Measurements from ENCODE around the gene COPA. TPM values are rescaled to one million over a fixed set of nuclear protein-coding genes. Genes with fewer than 3 reads are reported as not detected.

COPA gene
- total RNA-seq = 165 and 166 TPM in 2 replicates

DNA sequence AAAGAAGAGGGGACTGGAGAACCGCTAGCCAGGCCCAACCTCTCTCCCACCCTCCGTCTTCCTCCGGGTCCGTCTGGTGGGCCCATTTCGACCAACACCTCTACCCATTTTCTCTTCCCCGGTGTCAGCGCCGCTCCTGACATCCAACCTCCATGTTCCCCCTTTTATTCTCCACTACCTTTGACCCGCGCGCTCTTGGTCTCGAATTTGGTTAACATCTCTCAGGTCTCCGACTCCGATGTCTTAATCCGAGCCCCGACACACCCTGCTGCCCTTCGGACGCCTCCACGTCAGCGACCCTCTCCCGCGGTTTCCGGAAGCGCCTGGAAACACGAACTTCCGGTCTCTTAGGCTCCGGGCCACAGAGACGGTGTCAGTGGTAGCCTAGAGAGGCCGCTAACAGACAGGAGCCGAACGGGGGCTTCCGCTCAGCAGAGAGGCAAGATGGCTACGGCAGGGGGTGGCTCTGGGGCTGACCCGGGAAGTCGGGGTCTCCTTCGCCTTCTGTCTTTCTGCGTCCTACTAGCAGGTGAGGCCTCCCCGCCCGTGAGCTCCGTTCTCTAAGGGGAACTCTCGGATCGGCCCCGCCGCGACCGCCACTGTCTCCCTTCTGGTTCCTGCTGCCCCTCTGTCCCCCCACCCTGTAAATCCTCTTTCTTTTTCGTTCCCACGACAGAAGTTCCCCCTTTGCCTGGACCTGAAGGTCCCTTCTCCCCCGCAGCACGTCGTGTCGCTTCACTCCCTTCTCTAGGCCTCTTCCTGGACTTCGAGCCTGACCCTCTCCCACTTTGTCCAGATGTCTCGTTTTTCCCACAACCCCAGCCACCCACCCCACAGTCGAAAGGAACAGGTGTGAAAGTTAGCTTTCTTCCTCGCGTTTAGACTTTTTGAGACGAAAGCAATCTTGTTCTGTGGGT, at the start of gene COPA, which contains the start of gene NCSTN:
Gene COPA, minus strand, starts transcription at position 298 of the 917 bp plus-strand sequence. Its CDS starts 80 bp downstream, at position 218.
Gene NCSTN, plus strand, starts transcription at position 431 of the 917 bp plus-strand sequence. Its CDS starts 14 bp downstream, at position 445.

DNA sequence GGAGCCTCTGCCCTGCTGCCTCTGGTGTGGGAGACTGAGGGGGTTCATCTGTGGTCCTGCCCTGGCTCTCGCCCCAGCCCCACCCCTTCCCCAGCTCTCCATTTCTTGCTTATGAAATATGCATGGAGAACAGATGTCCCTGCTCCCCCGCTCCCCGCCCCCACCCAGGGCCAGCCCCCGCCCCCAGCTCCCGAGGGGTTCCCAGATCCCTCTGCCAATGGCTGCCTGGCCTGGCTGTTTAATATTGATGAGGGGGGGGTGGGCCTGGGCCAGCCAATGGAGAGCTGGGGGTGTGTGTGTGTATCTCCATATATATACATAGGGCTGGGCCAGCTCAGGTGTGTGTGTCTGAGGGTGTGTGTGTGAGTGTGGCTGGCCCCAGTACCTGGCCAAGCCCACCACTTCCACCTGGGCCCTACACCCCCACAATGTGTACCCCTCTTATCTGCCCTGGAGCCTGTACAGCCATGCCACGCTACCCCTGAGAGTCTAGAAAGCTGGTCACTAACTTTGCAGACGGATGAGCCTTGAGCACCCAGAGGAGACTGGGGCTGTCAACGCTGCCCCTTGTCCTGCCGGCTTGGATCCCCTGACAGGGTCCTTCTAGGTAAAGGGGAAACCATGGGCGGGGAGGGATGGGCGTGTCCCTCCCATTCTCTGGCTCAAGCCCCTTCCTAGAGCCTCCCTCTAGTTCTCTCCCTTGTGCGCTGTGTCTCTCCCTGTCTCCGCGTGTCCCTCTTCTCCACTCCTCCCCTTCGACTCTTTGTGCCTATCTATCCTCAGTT, 23.9 kb upstream of the COPA start, which contains the start of gene NHLH1:
Gene NHLH1, plus strand, starts transcription at position 341 of the 785 bp plus-strand sequence. CDS start 3,661 bp downstream, outside the sequence.

DNA sequence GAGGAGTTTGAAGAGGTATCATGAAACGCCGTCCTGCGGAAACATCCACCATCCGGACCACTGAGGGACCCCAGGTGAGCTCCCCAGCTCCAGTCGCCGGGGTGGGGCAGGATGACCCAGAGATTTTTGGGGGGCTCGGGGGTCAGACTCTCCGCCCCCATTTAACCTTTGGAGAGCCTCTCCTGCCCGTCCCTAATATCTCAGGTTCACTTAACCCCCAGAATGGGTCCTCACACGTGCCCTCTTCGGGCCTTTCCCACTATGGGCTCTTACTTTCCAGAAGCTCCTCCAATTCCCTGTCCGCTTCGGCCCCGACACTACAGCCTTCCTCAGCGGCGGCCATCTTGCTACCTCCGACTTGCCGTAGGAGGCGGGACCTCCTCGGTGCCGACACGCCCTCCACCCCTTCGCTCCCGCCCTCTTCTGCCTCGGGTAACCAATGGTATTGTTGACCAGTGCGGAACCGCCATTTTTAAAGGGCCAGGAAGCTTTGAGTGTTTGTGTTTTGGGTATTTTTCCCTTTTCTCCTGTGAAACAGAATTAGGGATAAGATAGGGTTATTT, 58.2 kb downstream of the COPA start, which contains the start of gene PEX19:
Gene PEX19, minus strand, starts transcription at position 352 of the 563 bp plus-strand sequence. Its CDS starts 9 bp downstream, at position 343.

DNA sequence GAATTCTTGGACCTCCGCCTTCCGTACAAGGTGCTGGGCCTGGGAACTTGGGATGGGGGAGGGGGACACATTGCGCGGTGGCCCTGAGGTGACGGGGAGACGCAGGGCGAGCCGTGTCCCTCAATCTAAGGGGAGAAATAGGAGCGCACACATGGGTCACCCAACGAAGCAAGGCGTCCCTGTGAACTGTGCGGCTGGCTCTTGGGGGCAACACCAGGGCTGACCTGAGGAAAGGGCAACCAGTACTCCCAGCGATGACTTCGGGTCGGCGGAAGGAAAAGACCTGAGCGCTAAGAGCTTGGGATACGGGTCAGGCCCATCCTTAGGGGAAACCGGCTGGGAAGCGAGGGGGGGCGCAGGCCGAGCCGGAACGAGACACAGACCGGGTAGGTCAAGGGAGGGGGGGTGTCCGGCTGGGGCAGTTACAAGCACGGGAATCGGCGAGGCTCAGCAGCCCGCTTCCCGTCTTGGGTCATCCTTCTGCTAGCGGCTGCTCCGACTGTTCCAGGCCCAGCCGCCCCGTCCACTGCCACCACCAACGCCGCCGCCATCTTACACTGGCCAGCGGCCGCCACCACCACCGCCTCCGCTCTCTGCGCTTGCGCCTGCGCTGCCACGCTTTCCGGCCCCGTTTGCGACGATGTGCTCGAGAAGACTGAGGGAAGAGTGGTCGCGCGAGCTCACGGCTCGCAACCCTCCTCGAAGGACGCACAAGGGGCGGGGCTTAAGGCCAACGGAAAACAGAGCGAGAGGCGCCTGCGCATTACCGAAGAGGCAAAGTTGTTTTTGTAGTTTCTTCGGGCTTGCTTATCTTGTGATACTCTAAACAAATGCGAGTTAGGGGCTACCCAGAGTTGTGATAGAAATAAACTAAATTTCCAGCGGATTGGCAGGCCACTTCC, 80.9 kb downstream of the COPA start, which contains the start of gene DCAF8:
Gene DCAF8, minus strand, starts transcription at position 657 of the 902 bp plus-strand sequence. CDS start 18,541 bp downstream, outside the sequence.

Other genes starting within 250 kb of the COPA start
- 10.4 and 11.4 TPM in 2 replicates for gene IGSF8, start 244.6 kb downstream of the COPA start, total RNA-seq
- gene ATP1A2, start 227.5 kb downstream of the COPA start, total RNA-seq = 1.4 and 1.8 TPM in 2 replicates
- gene ATP1A4, start 191.6 kb downstream of the COPA start, total RNA-seq = not detected in 2 replicates
- not detected in 2 replicates for gene CASQ1, start 152.7 kb downstream of the COPA start, total RNA-seq
- gene PEA15, start 137.9 kb downstream of the COPA start, total RNA-seq = 81.7 and 87.2 TPM in 2 replicates
- gene DCAF8, start 80.7 kb downstream of the COPA start, total RNA-seq = 54.7 and 56.3 TPM in 2 replicates
- 47.3 and 56.5 TPM in 2 replicates for gene PEX19, start 58.1 kb downstream of the COPA start, total RNA-seq
- 75.6 and 89.0 TPM in 2 replicates for gene NCSTN, start 133 bp upstream of the COPA start, total RNA-seq
- not detected in 2 replicates for gene NHLH1, start 23.8 kb upstream of the COPA start, total RNA-seq
- gene VANGL2, start 57.3 kb upstream of the COPA start, total RNA-seq = 0.20 and 1.6 TPM in 2 replicates
- not detected in 2 replicates for gene SLAMF6, start 180.0 kb upstream of the COPA start, total RNA-seq
- gene CD84, start 236.2 kb upstream of the COPA start, total RNA-seq = not detected in 2 replicates